HCEC 1CT (cell line): ENCODE measurements around the gene NLK.
A peak's percentile ranks its signal among the peaks of the same experiment; 100 is the strongest.
"Not testable (repeated sequence)": the region's sequence is repeated elsewhere in the genome, so short reads cannot be mapped to it uniquely, and the experiment has no call there.

Experiments used
- DNase-seq: peaks from one replicate; pipeline ENCODE4 v3.0.0-alpha.2; 2017

The NLK gene

DNA sequence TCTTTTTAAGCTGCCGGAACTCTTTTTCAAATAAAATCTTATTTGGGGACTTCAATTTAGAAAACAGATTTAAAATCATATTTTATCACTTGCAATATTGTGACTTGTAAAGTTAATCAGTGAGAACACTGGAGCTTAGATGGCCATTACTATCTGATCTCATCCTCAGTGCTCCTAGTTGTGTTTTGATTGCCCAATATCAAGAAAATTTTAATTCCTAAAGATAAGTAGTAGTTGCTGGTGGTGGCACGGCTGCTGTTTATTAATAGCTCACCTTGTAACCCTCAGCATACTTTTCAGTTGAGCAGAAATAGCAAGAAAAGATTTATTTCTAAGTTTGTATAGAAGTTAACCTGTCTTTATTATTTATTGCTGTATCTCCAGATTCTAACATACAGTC lies 124.0 kb downstream of the NLK start:
- no peak for DNase-seq

- no peak for DNase-seq
Measured at GRCh38 chr17:28169621-28170349, 127.3 kb downstream of the NLK start.

DNA sequence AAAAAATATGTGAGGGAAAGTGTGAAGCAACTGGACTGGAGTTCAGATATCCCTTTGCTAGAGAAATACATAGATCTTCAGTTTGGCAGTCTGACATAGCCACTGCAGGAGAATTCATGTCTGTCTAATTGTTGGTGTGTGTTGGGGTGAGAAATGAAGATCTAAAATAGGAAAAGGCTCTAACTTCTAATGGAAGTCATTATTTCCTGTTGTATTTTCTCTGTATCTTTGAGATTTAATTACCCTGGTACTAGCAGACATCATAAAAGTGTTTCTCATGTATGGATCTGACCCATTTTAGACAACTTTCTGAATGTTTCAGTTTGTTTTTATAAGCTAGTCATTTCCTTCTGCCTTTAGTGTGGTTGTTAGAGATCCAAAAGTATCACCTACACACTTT lies 128.3 kb downstream of the NLK start:
- DNase-seq: no peak

DNA sequence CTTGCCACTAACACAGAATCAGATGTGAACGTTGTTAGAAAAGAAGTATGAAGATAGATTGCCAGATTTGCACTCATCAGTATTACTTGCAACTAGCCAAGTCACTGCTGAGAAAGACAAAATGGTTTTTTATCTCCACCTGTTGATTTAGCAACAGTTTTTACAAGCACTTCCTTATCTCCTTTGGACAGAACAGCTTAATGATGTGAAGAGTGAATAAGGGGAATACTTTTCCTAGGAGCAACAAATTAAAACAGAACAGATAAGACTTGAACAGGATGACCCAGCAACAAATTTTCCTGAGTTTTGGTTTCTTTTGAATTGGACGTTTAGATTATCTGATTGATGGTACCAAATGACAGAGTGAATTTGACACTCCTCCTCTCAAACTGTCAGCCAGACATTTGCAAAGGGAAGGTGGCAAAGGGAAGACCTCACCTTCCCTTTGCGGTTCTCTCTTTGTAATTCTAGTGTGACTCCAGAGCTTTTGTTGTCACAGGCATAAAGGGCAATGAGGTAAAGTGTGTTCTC lies 130.6 kb downstream of the NLK start:
- no peak for DNase-seq

DNA sequence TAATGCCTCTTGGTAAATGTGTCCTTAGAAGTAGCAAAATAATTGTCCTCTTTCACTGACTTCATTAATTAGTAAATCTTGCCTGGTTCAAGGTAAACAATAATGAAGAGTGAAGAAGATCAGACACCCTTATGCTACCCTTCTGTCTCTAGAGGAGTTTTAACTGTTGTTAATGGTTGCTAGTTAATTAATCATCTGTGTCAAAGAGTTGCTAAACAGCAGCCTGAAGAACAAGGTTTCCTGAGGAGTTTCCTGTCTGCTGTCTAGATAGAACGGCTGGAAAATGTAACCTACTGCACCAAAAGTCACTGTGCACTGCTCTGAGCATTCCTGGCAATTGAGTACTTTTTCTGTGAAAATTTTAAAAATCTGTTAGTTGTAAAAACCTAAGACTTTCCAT lies 131.3 kb downstream of the NLK start:
- no peak for DNase-seq

GRCh38 chr17:28174352-28175046 lies 132.0 kb downstream of the NLK start:
- DNase-seq: no peak

- DNase-seq: no peak
Measured at GRCh38 chr17:28177351-28177750, 134.9 kb downstream of the NLK start.

- DNase-seq: no peak
Measured at GRCh38 chr17:28178800-28179199, 136.3 kb downstream of the NLK start.

DNA sequence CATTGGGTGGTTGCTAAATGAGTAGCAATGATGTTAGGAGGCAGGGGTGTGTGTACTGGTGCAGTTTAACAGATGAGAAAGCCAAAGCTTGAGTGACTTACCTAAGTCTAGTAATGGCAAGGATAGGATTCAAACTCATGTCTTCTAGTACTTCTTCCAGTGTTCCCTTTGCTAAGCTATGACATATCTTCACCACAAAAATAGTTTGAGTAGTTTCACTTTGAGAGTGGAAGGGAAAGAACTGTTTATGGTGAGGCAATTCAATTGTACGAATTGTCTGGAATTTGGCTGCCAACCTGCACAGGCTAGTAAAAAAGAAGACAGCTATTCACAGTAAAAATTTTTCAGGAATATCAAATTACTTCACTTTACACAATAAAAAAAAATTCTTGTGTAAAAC lies 138.0 kb downstream of the NLK start:
- DNase-seq: no peak

- DNase-seq: no peak
Measured at GRCh38 chr17:28181568-28181967, 139.1 kb downstream of the NLK start.

GRCh38 chr17:28182559-28182958 lies 140.1 kb downstream of the NLK start:
- DNase-seq: no peak

DNA sequence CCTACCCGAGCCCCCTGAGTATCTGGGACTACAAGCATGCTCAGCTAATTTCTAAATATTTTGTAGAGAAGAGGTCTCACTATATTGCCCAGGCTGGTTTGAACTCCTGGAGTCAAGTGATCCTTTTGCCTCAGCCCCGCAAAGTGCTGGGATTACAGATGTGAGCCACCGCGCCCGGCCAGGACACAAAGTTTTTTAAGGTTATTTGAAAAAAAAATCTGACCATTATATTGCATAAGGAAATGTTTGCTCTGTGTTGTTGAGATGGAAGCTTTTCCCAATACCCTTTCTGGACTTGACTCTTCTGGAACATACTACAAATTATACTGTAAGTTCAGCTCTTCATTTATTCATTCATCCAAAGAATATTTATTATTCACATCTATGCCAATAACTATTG lies 143.2 kb downstream of the NLK start:
- DNase-seq: no peak

- not testable (repeated sequence) for DNase-seq
Measured at GRCh38 chr17:28186472-28186871, 144.0 kb downstream of the NLK start.

GRCh38 chr17:28187931-28188330 lies 145.5 kb downstream of the NLK start:
- DNase-seq: no peak

- peak; percentile 23 for DNase-seq
Measured at GRCh38 chr17:28188841-28189263, 146.4 kb downstream of the NLK start.

DNA sequence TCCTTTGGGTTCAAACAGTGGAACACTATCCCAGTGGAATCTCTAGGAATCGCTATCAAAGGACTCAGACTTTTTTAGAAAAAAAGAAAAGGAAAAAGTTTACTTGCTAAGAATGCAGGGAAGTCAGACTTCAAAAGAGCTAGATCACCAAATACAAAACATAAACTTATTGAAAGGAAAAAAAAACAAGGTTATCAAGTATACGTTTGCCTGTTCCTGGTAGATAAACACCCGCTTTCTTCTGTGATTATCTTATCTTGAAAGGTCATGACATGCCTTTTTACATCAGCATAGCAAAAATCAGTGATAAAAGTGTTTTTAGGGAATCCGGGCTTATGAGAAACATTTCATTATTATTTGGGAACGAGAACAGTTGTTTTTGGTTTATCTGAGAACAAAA lies 147.2 kb downstream of the NLK start:
- no peak for DNase-seq

- no peak for DNase-seq
Measured at GRCh38 chr17:28191018-28191417, 148.5 kb downstream of the NLK start.

DNA sequence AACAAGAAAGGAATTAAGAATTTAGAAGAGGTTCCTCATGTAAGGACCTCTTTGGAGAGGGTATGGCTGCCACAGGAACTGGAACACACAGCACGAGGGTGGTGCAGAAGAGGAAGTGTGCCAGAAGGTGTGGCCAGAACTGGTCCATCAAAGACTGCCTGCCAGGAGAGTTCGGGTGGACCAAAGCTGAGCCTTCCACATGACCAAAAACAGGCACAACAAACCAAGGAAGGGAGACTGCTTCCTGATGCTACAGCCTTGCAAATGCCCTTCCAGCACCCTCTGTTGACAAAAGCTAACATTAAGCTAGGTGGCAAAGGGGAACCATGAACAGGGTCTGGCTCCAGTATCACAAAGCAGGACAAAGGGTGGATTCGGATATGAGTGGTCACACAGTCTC lies 150.8 kb downstream of the NLK start:
- no peak for DNase-seq

DNA sequence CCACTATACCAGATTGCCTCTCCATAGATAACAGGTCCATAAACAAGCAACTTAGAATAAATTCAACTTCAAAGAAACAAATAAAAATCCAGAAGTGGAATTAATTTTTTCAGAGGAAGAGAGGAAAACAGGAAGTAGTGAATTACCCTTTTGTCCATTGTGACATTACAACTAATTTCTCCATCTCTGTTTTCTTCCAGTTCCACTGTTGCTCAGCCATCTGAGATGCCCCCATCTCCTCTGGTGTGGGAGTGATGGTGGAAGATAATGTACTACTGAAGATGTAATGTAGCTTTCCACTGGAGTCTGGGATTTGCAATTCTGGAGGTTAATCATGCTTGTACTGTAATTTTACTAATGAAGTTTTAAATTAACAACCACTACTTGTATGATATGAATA lies 151.9 kb downstream of the NLK start:
- DNase-seq: no peak

DNA sequence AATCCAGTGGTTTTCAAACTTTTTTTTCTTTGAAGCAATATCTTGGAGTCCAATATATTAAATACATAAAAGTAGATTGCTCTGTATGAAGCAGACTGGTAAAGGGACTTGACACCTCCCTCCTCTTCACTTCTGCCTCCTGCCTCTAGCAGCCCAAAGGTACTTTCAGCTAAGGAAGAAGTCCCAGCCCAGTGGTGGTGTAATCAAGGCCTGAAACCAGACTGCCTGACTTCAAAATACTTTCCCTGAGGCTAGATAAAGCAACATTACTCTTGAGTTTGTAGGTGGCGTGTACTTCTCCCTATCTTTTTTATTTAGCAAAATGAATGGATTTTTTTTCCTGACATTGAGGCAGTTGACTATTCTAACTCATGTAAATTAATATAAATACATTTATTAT lies 154.2 kb downstream of the NLK start:
- DNase-seq: no peak

DNA sequence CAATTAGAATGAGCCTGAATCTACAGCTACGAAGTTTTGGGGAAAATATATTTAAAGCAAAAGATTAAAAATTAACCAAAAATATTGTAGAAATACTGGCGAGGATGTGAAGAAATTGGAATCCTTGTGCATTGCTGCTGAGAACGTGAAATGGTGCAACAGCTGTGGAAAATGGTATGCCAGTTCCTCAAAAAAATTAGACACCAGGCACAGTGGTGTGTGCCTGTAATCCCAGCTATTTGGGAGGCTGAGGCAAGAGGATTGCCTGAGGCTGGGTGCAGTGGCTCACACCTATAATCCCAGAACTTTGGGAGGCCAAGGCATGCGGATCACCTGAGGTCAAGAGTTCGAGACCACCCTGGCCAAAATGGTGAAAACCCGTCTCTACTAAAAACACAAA lies 156.6 kb downstream of the NLK start:
- DNase-seq: no peak

DNA sequence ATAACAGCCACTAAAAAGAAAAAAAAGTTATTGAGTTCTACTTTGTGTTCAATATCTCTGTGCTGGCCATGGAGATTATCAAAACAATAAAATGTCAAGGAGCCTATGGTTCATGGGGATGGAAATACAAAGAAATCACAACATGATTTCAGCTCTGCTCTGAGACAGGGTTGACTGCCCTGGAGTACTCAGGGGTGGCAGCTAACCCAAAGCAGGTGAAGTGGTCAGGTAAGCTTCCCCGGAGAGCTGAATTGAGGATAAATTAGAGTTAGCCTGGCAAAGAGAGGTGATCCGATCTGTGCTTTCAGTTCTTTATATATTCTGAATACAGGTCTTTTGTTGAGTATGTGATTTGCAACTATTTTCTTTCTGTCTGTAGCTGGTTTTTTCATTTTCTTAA lies 157.3 kb downstream of the NLK start:
- DNase-seq: no peak

DNA sequence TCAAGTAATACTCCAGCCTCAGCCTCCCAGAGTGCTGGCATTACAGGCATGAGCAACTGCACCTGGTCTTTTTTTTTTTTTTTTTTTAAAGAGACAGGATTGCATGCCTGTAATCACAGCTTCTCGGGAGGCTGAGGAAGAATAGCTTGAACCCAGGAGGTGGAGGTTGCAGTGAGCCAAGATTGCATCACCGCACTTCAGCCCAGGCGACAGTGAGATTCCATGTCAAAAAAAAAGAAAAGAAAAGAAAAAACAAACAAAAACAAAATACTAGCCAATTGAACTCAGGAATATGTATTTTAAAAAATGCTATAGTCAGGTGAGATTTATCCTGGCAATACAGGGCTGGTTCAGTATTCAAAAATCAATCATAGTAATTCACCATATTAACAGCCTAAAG lies 158.8 kb downstream of the NLK start:
- no peak for DNase-seq

GRCh38 chr17:28204244-28204643 lies 161.8 kb downstream of the NLK start:
- DNase-seq: no peak

DNA sequence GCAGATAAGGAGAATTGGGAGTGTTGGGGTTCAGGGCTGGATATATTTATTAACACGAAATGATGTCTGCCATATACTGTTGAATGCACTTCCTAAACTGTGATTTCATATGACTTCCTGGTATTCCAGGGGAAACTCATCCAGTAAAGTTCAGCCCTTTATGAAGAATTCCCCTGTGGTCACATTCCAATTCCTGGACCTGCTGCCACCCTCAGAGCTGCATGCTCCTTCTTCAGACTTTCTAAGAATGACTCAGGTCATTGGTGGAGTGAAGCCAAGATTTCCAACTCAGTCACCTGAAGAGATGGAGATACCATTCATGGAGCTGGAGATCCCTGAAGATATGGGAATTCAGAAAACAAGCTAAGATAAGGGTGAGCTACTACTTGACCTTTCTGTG lies 162.3 kb downstream of the NLK start:
- no peak for DNase-seq
